Mesothelial cell of epicardium (in vitro differentiated cells): ENCODE data around the gene LRP3. TPM values are rescaled to one million over a fixed set of nuclear protein-coding genes. Genes with fewer than 3 reads are reported as not detected.

Experiments
- DNase-seq, 2 experiments: peaks; one replicate each; pipeline ENCODE4 v3.0.0; 2021; ENCODE audit warnings: low spot score in 2 of 2; ENCODE audit not compliant: unreplicated experiment in 2 of 2
- H3K27ac Mint-ChIP-seq: 2 replicates; pipeline ENCODE4 v1.8.0; 2021; ENCODE audit warnings: mixed read lengths
- H3K27me3 Mint-ChIP-seq: 2 replicates; pipeline ENCODE4 v1.8.0; 2021; ENCODE audit warnings: low read depth, mixed read lengths
- H3K36me3 Mint-ChIP-seq: 2 replicates; pipeline ENCODE4 v1.8.0; 2021; ENCODE audit warnings: mixed read lengths
- H3K4me1 Mint-ChIP-seq: 2 replicates; pipeline ENCODE4 v1.8.0; 2021; ENCODE audit warnings: mixed read lengths
- H3K4me3 Mint-ChIP-seq: 2 replicates; pipeline ENCODE4 v1.8.0; 2021; ENCODE audit warnings: mild to moderate bottlenecking, moderate library complexity, mixed read lengths
- H3K9me3 Mint-ChIP-seq: 2 replicates; pipeline ENCODE4 v1.8.0; 2021; ENCODE audit warnings: mixed read lengths
- CTCF ChIP-seq: fragments of 200-600 bp; sonication (generic); IDR thresholded peaks from one replicate; pipeline ENCODE4 v1.5.0; 2021; ENCODE audit warnings: antibody characterized with exemption; ENCODE audit not compliant: unreplicated experiment
- total RNA-seq: library from RNA; stranded (reverse); gene quantifications from 3 replicates; pipeline ENCODE4 v1.2.1, GENCODE V29; 2021

Gene LRP3
- total RNA-seq, 1 donor from 2014 or later, result 34.1 TPM

DNA sequence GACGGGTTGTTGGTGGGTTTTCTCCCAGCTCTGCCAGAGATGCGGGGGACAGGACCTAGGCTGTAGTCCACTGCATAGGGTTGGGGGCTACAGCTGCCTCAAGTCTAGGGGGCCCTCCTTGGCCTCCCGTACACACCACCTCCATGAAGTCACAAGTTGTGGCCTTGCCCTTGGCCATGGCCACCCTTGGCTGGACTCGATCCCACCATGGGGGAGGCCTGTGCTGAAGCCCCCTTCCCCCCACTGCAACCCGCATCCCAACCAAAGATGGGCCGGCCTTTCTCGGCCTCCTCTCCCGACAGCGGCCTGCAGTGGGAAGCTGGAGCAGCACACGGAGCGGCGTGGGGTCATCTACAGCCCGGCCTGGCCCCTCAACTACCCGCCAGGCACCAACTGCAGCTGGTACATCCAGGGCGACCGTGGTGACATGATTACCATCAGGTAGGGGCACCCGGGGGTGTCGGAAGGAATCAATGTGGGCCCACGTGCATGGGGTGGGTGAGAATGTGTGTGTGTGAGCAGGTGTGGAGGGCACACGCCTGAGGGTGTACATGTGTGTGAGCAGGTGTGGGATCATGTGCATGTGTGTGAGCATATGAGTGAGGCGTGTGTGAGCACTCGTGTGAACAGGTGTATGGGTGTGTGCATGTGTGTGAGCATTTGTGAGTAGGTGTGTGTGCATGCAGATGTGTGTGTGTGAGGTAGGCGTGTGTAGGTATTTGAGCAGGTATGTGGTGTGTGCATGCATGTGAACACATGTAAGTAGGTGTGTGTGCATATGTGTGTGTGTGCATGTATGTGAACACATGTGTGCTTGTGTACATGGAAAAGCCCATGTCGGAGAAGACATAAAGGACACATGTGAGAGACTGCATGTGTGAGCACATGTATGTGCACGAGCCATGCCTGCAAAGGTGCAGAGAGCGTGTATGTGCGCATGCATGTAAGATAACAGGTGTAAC is 8.7 kb downstream of the LRP3 start:
- H3K9me3 Mint-ChIP-seq, result no peaks in the 10 kb centered on the region
- no peak overlapping the region for H3K27ac Mint-ChIP-seq
- TF ChIP-seq CTCF, result no peak
- no peaks in the 10 kb centered on the region for H3K27me3 Mint-ChIP-seq
- no peaks in the 10 kb centered on the region for H3K4me1 Mint-ChIP-seq
- no peak for DNase-seq
- H3K4me3 Mint-ChIP-seq, result no peak overlapping the region
- H3K36me3 Mint-ChIP-seq, result peaks cover 6% of the 10 kb centered on the region

- DNase-seq, result no peak
- TF ChIP-seq CTCF, result no peak
- Mint-ChIP-seq H3K4me3 (no peak overlapping the region), H3K27me3 (no peaks in the 10 kb centered on the region), H3K4me1 (no peaks in the 10 kb centered on the region), H3K27ac (no peak overlapping the region), H3K9me3 (no peaks in the 10 kb centered on the region), H3K36me3 (peaks cover 6% of the 10 kb centered on the region)
These were observed 9.4 kb downstream of the LRP3 start for GRCh38 chr19:33203529-33203928.

- no peaks in the 10 kb centered on the region for H3K9me3 Mint-ChIP-seq
These were observed 10.2 kb downstream of the LRP3 start for GRCh38 chr19:33204136-33204973.

DNA sequence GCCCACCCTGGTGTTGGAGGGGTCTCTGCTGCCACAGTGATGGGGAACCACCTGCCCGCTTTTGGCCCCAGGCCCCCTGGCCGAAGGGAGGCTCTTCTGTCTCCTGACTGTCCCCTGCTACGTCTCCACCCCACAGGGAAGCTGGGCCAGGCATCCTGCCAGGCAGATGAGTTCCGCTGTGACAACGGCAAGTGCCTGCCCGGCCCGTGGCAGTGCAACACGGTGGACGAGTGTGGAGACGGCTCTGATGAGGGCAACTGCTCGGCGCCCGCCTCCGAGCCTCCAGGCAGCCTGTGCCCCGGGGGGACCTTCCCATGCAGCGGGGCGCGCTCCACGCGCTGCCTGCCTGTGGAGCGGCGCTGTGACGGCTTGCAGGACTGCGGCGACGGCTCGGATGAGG is 11.0 kb downstream of the LRP3 start:
- TF ChIP-seq CTCF, result no peak
- Mint-ChIP-seq H3K36me3 (peaks cover 3% of the 10 kb centered on the region), H3K27me3 (no peaks in the 10 kb centered on the region)

More at GRCh38 chr19:33204136-33204973, 10.2 kb downstream of the LRP3 start:
- Mint-ChIP-seq H3K4me1 (no peaks in the 10 kb centered on the region), H3K36me3 (peaks cover 3% of the 10 kb centered on the region), H3K27me3 (no peaks in the 10 kb centered on the region), H3K27ac (no peak overlapping the region), H3K4me3 (no peak overlapping the region)
- TF ChIP-seq CTCF, result no peak
- no peak for DNase-seq

GRCh38 chr19:33205531-33206260 is 11.6 kb downstream of the LRP3 start:
- Mint-ChIP-seq H3K36me3 (peaks cover 3% of the 10 kb centered on the region), H3K27ac (no peak overlapping the region), H3K27me3 (no peaks in the 10 kb centered on the region), H3K4me3 (no peak overlapping the region), H3K4me1 (no peaks in the 10 kb centered on the region), H3K9me3 (no peaks in the 10 kb centered on the region)
- no peak for DNase-seq
- no peak for TF ChIP-seq CTCF

More for the DNA sequence above, 11.0 kb downstream of the LRP3 start:
- no peaks in the 10 kb centered on the region for H3K9me3 Mint-ChIP-seq
- no peaks in the 10 kb centered on the region for H3K4me1 Mint-ChIP-seq
- DNase-seq, result no peak
- no peak overlapping the region for H3K27ac Mint-ChIP-seq
- H3K4me3 Mint-ChIP-seq, result no peak overlapping the region
